ENCODE measurements around the gene TUFM. TPM values are rescaled to one million over a fixed set of nuclear protein-coding genes. Genes with fewer than 3 reads are reported as not detected.

The TUFM gene
- total and polyA plus RNA-seq, 8 donors, result 146 to 205 (median 170) TPM

DNA sequence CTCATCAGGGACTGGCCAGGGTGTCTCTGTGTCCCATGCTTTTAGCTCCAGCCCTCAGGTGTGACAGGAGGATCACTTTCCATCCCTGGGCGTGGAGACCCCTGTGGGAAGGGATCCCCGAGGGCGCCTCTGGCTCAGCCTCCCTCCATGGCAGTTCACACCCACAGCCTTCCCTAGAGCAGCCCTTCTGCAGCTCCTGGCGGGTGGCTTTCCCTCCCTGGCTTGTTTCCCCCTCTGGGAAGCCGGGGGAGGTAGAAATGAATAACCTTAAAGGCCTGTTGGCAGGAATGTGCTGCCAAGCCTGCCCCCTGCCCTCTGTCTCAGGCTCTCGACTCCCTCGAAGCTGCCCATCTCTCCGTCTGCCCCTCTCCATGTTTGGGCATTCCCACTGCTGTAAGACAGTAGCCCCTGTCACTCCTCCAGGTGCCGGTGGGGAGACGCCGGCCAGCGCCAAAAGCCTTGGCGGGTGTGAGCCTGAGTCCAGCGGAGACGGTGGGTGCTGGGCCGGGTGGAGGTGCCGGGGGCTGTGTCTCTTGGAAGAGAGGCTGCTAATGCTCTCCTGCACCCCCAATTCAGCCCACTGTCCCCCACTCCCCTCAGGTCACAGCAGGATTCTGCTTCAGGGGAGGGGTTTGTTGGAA lies 30.0 kb upstream of the TUFM start:
- TF ChIP-seq, protein P1, sequence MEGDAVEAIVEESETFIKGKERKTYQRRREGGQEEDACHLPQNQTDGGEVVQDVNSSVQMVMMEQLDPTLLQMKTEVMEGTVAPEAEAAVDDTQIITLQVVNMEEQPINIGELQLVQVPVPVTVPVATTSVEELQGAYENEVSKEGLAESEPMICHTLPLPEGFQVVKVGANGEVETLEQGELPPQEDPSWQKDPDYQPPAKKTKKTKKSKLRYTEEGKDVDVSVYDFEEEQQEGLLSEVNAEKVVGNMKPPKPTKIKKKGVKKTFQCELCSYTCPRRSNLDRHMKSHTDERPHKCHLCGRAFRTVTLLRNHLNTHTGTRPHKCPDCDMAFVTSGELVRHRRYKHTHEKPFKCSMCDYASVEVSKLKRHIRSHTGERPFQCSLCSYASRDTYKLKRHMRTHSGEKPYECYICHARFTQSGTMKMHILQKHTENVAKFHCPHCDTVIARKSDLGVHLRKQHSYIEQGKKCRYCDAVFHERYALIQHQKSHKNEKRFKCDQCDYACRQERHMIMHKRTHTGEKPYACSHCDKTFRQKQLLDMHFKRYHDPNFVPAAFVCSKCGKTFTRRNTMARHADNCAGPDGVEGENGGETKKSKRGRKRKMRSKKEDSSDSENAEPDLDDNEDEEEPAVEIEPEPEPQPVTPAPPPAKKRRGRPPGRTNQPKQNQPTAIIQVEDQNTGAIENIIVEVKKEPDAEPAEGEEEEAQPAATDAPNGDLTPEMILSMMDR (IDR thresholded peaks at IDR 0.05), result no peak
- H3K27me3 ChIP-seq, result peaks cover 0 to 12% of the 10 kb centered on the region in 2 donors
- H3K27ac ChIP-seq, result no peak overlapping the region
- ATAC-seq (no peak), DNase-seq (no peak)
- no peak overlapping the region for H3K4me3 ChIP-seq
- peaks cover 0 to 38% of the 10 kb centered on the region in 2 donors for H3K36me3 ChIP-seq
- peaks cover 9 to 17% of the 10 kb centered on the region in 2 donors for H3K4me1 ChIP-seq
- intact Hi-C loops (cut with DNase I), result no loop called here
- H3K9me3 ChIP-seq, result no peaks in the 10 kb centered on the region

DNA sequence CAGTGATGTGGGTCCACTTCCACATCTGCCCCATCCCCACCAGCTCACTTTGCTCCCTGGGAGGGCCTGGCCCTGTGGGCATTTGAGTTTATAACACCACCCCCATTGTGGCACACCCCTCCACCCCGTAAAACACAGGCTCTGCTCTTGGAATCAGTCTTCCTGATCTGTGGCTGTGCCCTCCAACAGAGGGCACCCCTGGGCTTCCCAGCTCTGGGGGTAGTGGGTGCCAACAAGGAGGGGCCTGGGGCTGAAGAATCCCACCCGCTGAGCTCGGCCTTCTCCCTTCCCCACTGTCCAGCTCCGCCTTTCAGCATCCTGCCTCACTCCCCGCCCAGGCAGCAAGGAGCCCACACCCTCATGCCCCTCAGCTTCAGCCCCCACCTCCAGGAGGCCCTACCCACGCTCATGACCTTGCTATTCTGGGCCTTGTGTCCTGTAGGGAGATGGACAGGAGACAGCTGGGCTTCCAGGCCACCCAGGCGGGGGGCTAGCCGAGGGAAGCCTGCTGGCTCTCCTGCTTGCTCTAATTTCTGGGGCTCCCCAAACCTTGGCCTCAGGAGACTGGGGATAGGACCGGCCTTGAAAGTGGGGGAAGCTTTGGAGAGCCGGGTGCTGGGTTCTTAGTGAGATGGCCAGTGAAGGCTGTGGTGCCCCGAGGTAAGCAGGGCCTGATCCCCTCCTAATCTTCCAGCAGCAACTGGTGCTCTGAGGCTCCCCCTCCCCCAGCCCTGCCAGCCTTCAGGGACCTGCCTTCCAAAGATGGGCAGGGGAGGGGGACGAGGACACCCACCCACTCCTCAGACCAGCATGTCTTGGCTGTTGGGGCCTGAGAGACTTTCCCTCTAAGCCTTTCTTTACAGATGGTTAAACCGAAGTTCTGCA lies 29.2 kb upstream of the TUFM start:
- peak in 1 of 4 donors; percentile 28 for DNase-seq
- Histone ChIP-seq H3K36me3 (peaks cover 0 to 45% of the 10 kb centered on the region in 2 donors), H3K27ac (no peak overlapping the region), H3K4me1 (peaks cover 9 to 13% of the 10 kb centered on the region in 2 donors), H3K4me3 (no peak overlapping the region), H3K27me3 (peaks cover 0 to 6% of the 10 kb centered on the region in 2 donors), H3K9me3 (no peaks in the 10 kb centered on the region)
- intact Hi-C loops (cut with DNase I), result no loop called here
- ATAC-seq, result no peak
- TF ChIP-seq, protein P1 (IDR thresholded peaks at IDR 0.05), result no peak

DNA sequence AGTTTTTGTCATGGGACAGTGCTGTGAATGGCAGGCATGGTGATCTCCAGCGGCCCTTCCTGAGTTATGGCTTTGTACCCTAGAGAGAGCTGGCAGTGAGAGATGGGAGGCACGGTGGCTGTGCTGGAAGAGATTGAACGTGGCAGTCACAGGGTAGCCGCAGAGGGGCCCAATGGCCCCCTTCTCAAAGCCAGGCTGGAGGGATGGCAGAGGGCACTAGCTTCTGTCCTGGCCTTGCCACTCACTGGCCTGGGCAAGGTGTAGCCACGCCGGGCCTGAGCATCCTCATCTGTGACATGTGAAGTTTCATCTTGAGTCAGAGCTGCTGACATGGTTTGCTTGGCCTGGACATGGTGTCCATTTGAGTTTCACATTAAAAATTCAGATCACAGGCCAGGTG lies 28.3 kb upstream of the TUFM start:
- ATAC-seq (no peak), DNase-seq (no peak)
- Histone ChIP-seq H3K9me3 (no peaks in the 10 kb centered on the region), H3K36me3 (peaks cover 0 to 55% of the 10 kb centered on the region in 2 donors), H3K4me3 (no peak overlapping the region), H3K27me3 (no peaks in the 10 kb centered on the region), H3K4me1 (peaks cover 4 to 7% of the 10 kb centered on the region in 2 donors), H3K27ac (no peak overlapping the region)
- intact Hi-C loops (cut with DNase I), result no loop called here
- TF ChIP-seq, protein P1 (IDR thresholded peaks at IDR 0.05), result no peak

DNA sequence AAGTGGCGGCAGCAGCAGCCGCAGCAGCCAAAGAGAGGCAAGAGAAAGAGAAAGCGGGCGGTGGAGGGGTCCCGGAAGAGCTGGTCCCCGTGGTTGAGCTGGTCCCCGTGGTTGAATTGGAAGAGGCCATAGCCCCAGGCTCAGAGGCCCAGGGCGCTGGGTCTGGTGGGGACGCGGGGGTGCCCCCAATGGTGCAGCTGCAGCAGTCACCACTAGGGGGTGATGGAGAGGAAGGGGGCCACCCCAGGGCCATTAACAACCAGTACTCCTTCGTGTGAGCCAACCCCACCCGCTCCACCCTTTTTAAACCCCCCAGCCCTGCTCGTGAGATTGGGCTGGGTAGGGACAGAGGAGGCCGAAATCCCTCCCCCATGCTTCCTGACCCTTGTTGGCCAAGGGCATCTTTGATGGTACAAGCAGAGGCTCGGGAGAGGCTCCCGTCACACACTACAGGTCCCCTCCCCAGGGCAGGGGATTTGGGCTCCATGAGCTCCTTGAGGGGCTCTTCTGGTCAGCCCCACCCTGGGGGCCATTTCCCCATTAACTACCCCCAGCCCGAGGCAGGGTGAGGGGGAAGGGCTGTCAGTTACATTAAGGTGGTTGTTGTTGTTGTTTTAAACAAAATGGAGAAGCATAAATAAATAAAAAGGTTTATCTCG lies 27.5 kb upstream of the TUFM start:
- Histone ChIP-seq H3K9me3 (no peaks in the 10 kb centered on the region), H3K27ac (no peak overlapping the region), H3K4me1 (no peaks in the 10 kb centered on the region), H3K36me3 (peaks cover 0 to 62% of the 10 kb centered on the region in 2 donors), H3K4me3 (no peak overlapping the region), H3K27me3 (no peaks in the 10 kb centered on the region)
- intact Hi-C loops (cut with DNase I), result no loop called here
- ATAC-seq (peak; percentile 67), DNase-seq (no peak)
- TF ChIP-seq, protein P1 (IDR thresholded peaks at IDR 0.05), result peak; percentile 49 to 84

DNA sequence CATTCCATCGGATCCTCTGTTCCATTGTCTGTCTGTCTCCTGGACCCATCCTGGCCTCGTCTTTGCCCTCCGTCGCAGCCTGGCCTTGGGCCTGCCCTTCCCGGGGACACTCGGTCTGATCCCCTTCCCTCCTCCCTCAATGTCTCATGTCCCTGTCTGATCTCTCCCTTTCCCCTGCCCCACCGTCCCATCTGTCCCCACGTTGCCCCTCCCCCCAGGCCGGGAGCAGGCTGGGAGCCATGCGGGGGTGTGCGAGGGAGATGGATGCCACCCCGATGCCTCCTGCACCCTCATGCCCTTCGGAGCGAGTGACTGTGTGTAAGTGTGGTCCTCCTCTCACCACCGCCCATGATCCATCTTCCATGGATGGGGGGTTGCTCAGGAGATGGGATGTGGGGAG lies 26.8 kb upstream of the TUFM start:
- Histone ChIP-seq H3K9me3 (no peaks in the 10 kb centered on the region), H3K36me3 (peaks cover 0 to 70% of the 10 kb centered on the region in 2 donors), H3K4me1 (no peaks in the 10 kb centered on the region), H3K4me3 (no peak overlapping the region), H3K27ac (no peak overlapping the region), H3K27me3 (no peaks in the 10 kb centered on the region)
- TF ChIP-seq, protein P1 (IDR thresholded peaks at IDR 0.05), result no peak
- intact Hi-C loops (cut with DNase I), result no loop called here
- no peak for DNase-seq
- ATAC-seq, result no peak

All from left lung (tissue), 10 donors.